ENCODE data around the gene STX1B.

The STX1B gene

GRCh38 chr16:30972872-30973271 lies 37.6 kb downstream of the STX1B start:
- no peak for DNase-seq

- DNase-seq = no peak
These were observed 39.1 kb downstream of the STX1B start for GRCh38 chr16:30971298-30971697.

- DNase-seq = no peak
These were observed 41.1 kb downstream of the STX1B start for GRCh38 chr16:30969246-30969842.

- no peak for DNase-seq
These were observed 42.6 kb downstream of the STX1B start for GRCh38 chr16:30967795-30968194.

- DNase-seq = no peak
These were observed 44.3 kb downstream of the STX1B start for GRCh38 chr16:30966033-30966619.

DNA sequence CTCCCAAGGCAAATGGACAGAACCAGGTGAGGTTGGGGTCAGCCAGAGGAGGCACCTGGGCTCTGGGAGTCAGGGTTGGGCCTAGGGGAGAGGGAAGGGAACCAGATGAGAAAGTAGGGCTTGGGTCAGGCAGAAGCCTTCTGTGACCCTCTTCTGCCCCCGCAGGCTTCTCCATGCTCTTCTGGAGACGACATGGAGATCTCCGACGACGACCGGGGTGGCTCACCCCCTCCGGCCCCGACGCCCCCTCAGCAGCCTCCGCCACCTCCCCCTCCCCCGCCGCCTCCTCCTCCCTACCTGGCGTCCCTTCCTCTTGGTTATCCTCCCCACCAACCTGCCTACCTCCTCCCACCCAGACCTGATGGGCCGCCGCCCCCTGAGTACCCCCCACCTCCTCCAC lies 45.0 kb downstream of the STX1B start:
- DNase-seq = no peak

GRCh38 chr16:30964574-30965226 lies 45.7 kb downstream of the STX1B start:
- DNase-seq = no peak

DNA sequence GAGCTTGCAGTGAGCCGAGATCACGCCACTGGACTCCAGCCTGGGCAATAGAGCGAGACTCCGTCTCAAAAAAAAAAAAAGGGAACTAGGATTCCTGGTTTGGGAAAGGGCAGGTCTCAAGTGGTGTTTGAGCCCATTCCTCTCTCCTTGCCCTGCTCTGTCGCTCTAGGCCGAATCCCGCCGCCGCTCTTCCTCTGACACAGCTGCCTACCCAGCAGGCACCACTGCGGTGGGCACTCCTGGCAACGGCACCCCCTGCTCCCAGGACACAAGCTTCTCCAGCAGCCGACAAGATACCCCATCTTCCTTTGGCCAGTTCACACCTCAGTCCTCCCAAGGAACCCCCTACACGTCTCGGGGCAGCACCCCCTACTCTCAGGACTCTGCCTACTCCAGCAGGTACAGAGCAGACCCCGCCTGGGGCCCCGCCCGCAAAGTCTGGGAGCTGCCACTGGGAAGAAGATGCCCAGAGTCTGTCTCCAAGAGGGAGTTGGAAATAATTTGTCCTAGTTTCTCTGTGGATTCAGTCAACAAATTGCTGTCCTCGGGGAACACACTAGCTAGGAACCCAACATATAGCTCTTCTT lies 46.4 kb downstream of the STX1B start:
- DNase-seq = no peak

DNA sequence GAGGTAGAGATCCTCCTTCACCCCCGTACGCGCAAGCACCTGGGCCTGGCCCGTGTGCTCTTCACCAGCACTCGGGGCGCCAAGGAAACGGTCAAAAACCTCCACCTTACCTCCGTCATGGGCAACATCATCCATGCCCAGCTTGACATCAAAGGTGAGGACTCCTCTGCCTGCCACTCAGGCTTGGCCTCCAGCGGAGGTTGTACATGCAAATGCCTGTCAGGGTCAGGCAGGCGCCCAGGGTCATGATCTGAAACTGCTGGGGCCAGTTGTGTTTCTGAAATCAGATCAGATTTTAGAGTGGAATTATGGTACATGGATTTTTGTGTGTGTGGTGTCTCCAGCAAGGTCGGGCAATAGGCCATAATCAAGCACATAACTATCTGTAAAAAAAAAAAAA lies 49.1 kb downstream of the STX1B start:
- DNase-seq = no peak

- no peak for DNase-seq
These were observed 52.0 kb downstream of the STX1B start for GRCh38 chr16:30958175-30959079.

DNA sequence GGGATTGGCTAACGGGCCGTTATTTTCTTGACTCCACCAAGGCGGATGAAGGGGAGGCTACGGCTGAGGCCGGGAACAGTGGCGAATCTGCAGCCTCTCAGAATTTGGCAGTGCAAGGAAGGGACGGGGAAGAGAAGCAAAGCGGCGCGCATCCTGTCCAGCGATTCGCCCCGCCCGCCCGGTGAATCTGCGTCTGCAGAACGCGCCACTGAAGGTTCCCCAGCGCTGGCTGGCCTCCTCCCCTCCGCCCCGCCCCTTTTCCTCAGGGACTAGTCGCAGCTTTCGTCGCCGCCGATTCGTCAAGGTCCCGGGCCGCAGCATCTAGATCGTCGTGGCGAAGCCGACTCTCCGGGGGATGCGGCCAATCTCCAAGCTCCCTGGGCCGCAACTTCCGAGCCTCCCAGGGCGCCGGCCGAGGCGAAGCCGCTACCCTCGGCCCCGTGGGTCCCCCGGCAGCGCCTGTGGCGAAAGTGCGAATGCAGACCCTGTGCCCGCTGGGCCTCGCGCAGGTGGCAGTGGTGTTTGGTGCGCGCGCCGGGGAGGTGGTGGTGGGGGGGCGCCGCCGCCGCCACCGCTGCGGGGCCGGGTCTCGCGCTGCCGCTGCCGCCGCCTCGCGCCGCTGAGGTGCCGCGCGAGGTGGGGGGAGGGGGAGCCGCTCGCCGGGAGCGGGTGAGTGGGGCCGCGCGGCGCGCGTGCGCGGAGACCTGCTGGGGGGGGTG lies 52.8 kb downstream of the STX1B start, which contains the start of gene SETD1A:
TSS of gene SETD1A (plus strand) at position 299 of the 719 bp plus-strand sequence. CDS start 978 bp downstream, outside the sequence.
- DNase-seq = peak; percentile 63

GRCh38 chr16:30956601-30957455 lies 53.6 kb downstream of the STX1B start:
- DNase-seq = no peak

DNA sequence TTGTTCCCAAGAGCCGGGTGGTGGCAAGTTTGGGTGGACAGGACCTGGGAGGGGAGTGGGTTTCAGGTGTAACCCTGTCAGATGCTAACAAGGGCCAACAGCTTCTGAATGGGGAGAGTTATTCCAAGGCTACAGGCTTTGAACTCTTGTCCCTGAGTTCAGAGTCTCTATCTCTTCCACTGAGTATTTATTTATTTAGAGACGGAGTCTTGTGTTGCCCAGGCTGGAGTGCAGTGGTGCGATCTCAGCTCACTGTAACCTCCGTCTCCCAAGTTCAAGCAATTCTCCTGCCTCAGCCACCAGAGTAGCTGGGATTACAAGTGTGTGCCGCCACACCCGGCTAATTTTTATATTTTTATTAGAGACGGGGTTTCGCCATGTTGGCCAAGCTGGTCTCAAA lies 55.4 kb downstream of the STX1B start:
- DNase-seq = no peak

DNA sequence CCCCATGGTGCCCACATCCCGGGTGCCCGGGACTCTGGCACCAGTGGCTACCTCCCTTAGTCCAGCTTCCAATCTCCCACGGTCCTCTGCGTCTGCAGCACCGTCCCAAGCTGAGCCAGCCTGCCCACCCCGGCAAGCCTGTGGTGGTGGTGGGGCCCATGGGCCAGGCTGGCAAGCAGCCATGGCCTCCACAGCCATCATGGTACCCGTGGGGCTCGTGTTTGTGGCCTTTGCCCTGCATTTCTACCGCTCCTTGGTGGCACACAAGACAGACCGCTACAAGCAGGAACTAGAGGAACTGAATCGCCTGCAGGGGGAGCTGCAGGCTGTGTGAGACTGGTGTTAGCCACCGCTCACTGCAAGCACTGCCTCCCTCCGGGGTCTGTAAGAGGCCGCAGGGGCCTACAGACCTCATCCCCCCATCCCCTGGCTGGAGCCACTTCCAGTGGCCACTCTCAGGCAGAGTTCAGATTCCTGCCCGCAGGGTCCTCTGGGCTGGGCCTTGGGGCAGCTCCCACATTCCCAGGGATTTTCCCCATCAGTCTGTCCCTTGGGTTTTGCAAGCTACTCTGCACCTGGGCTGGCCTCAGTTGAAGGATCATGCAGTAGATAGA lies 56.8 kb downstream of the STX1B start:
- DNase-seq = peak; percentile 24

DNA sequence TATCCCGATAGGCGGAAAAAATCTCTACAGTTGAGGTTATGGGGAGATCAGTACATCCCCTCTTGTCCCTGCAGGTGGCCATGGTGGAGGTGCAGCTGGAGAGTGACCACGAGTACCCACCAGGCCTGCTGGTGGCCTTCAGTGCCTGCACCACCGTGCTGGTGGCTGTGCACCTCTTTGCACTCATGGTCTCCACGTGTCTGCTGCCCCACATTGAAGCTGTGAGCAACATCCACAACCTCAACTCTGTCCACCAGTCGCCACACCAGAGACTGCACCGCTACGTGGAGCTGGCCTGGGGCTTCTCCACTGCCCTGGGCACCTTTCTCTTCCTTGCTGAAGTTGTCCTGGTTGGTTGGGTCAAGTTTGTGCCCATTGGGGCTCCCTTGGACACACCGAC lies 57.3 kb downstream of the STX1B start:
- DNase-seq = no peak

- DNase-seq = no peak
These were observed 58.7 kb downstream of the STX1B start for GRCh38 chr16:30951750-30952149.

GRCh38 chr16:30951193-30951592 lies 59.2 kb downstream of the STX1B start:
- DNase-seq = no peak

GRCh38 chr16:30950516-30951065 lies 59.8 kb downstream of the STX1B start:
- no peak for DNase-seq

GRCh38 chr16:30949650-30950515 lies 60.6 kb downstream of the STX1B start:
- DNase-seq = no peak
